GM12878 (cell line): ENCODE measurements around the gene TCF12. TPM values are rescaled to one million over a fixed set of nuclear protein-coding genes. Genes with fewer than 3 reads are reported as not detected.

ENCODE experiments used
- ATAC-seq: fragments of 200-7000 bp; cut with Tn5 transposase; 3 replicates; pipeline ENCODE4 v1.9.1; 2020; ENCODE audit warnings: mild to moderate bottlenecking, moderate library complexity
- BruUV-seq: library from RNA; stranded (reverse); fragments of 400-500 nt; replicated peaks from 2 replicates; lab custom pipeline; 2021; lab: Mats Ljungman, UMichigan
- CTCF ChIA-PET: fragments of 300-600 bp; sonication (Branson Sonifier 250); formaldehyde crosslinking; extraction: SDS; loops from one replicate; lab custom pipeline; 2021; ENCODE audit warnings: inconsistent platforms; lab: Yijun Ruan, JAX
- POLR2A ChIA-PET: fragments of 350-600 bp; formaldehyde crosslinking; extraction: SDS; loops from one replicate; lab custom pipeline; 2021; ENCODE audit warnings: inconsistent platforms; lab: Charles Lee
- RAD21 ChIA-PET: fragments of 300-600 bp; sonication (Branson Sonifier 250); formaldehyde crosslinking; loops from one replicate; lab custom pipeline; 2023; ENCODE audit warnings: antibody characterized with exemption; ENCODE audit not compliant: unreplicated experiment; lab: Charles Lee
- SMC1A ChIA-PET: fragments of 300-600 bp; sonication (Branson Sonifier 250); formaldehyde crosslinking; loops from one replicate; lab custom pipeline; 2023; ENCODE audit not compliant: unreplicated experiment, uncharacterized antibody; lab: Charles Lee
- DNase-seq: peaks from one replicate; pipeline ENCODE4 v3.0.0-alpha.2; 2011; ENCODE audit warnings: low read depth, low spot score
- FAIRE-seq: peaks from 3 replicates; lab custom pipeline; 2011; peaks lifted over from hg19 to GRCh38; lab: Jason Lieb, UNC
- H2AFZ ChIP-seq: 2 replicates; pipeline ENCODE4 v1.6.0; 2011; ENCODE audit warnings: low read depth, low read length, control low read depth; ENCODE audit not compliant: control insufficient read depth
- H3K27ac ChIP-seq: 2 replicates; pipeline ENCODE4 v1.5.1; 2011; ENCODE audit warnings: control low read depth; ENCODE audit not compliant: control insufficient read depth, insufficient read depth
- H3K27me3 ChIP-seq, 2 experiments: replicated peaks in 1 of 2; 2 replicates each; pipeline versions ENCODE4 v1.6.0 to v1.6.1; 2011; ENCODE audit warnings: low read length in 1 of 2; ENCODE audit not compliant: control insufficient read depth in 2 of 2, insufficient read depth in 2 of 2
- H3K36me3 ChIP-seq, 2 experiments: 2 replicates each; pipeline ENCODE4 v1.5.1; 2011; ENCODE audit warnings: low read length in 1 of 2; ENCODE audit not compliant: control insufficient read depth in 2 of 2, insufficient read depth in 2 of 2
- H3K4me1 ChIP-seq: 2 replicates; pipeline ENCODE4 v1.6.1; 2011; ENCODE audit warnings: mild to moderate bottlenecking, low read length, moderate library complexity, mixed read lengths; ENCODE audit not compliant: control insufficient read depth, insufficient read depth
- H3K4me2 ChIP-seq: 2 replicates; pipeline ENCODE4 v1.6.0; 2011; ENCODE audit warnings: control low read depth; ENCODE audit not compliant: control insufficient read depth, insufficient read depth
- H3K4me3 ChIP-seq: fragments of 200-600 bp; sonication (generic); 2 replicates; pipeline ENCODE4 v1.5.1; 2016
- H3K79me2 ChIP-seq: 2 replicates; pipeline ENCODE4 v1.6.0; 2011; ENCODE audit warnings: low read length; ENCODE audit not compliant: control insufficient read depth, insufficient read depth
- H3K9ac ChIP-seq: 2 replicates; pipeline ENCODE4 v1.8.0; 2011; ENCODE audit warnings: low read length, control low read depth, mixed read lengths; ENCODE audit not compliant: control insufficient read depth, insufficient read depth
- H3K9me3 ChIP-seq: replicated peaks from 3 replicates; pipeline ENCODE4 v1.5.1; 2011; ENCODE audit warnings: mild to moderate bottlenecking, low read length; ENCODE audit not compliant: control insufficient read depth, insufficient read depth
- H4K20me1 ChIP-seq: 2 replicates; pipeline ENCODE4 v1.6.0; 2011; ENCODE audit not compliant: control insufficient read depth, insufficient read depth
- NRF1 ChIP-seq: conservative IDR thresholded peaks from 2 replicates; pipeline ENCODE4 v1.6.1; 2011; ENCODE audit warnings: mild to moderate bottlenecking, low read depth, low read length, improper control_type of control experiment
- PAX5 ChIP-seq: IDR thresholded peaks from 2 replicates; pipeline ENCODE4 v1.6.1; 2011; ENCODE audit warnings: low read depth, low read length, borderline replicate concordance
- RAD51 ChIP-seq: fragments of 450-650 bp; IDR thresholded peaks from 2 replicates; pipeline ENCODE4 v1.6.1; 2016; ENCODE audit warnings: moderate library complexity, mild to moderate bottlenecking, inconsistent platforms
- STAT1 ChIP-seq: fragments of 450-650 bp; conservative IDR thresholded peaks from 2 replicates; pipeline ENCODE4 v1.6.1; 2014; ENCODE audit warnings: antibody characterized with exemption, mild to moderate bottlenecking
- ZBTB33 ChIP-seq: fragments of 450-650 bp; IDR thresholded peaks from 2 replicates; pipeline ENCODE4 v1.6.1; 2017; ENCODE audit warnings: mild to moderate bottlenecking
- ZZZ3 ChIP-seq: IDR thresholded peaks from 2 replicates; pipeline ENCODE4 v1.6.1; 2011; ENCODE audit warnings: low read depth; ENCODE audit not compliant: control insufficient read depth, insufficient read length
- WGBS: methylation state at CpG from one replicate; pipeline ENCODE4 v1.1.6; 2016; ENCODE audit warnings: low lambda C conversion rate; ENCODE audit not compliant: insufficient replicate concordance, insufficient coverage; ENCODE audit errors: missing lambda C conversion rate; 5-methylcytosine and 5-hydroxymethylcytosine counted together
- in situ Hi-C: fragments of 300-500 bp; cut with MboI; formaldehyde crosslinking; loops from 9 replicates; pipeline ENCODE4 v1.14.3; 2018; ENCODE audit warnings: mixed read lengths
- intact Hi-C: fragments of 100-400 bp; cut with micrococcal nuclease; formaldehyde crosslinking; loops from one replicate; pipeline ENCODE4 v1.14.2; 2022; ENCODE audit not compliant: unreplicated experiment
- polyA plus RNA-seq, 11 experiments: library from polyadenylated mRNA; depleted of rRNA in 4 of 11; unstranded in 6 of 11; stranded (reverse) in 5 of 11; fragments of >200 nt; fragmentation: Nextera tagmentation in 4 of 11; fragmentation: Illumina TruSeq in 1 of 11; extraction: Ambion mirVana in 4 of 11; extraction: Trizol in 1 of 11; gene quantifications; 1 replicate in 1 of 11; 2 replicates in 10 of 11; pipeline versions ENCODE4 v1.2.1 to v1.2.3, GENCODE V29; 2011 to 2016; ENCODE audit warnings: inconsistent platforms in 2 of 11, missing spikeins in 2 of 11, low read depth in 1 of 11
- total RNA-seq, 4 experiments: library from RNA; depleted of rRNA in 3 of 4; stranded (reverse); fragments of >200 nt in 3 of 4; fragmentation: Illumina TruSeq in 1 of 4; extraction: Trizol in 1 of 4; gene quantifications; 2 replicates each; pipeline versions ENCODE4 v1.2.1 to v1.2.3, GENCODE V29; 2013 to 2021

The TCF12 gene
- total and polyA plus RNA-seq, 10 of the 15 experiments (the other 5 are each of a cell fraction or from before 2014, with no cell fraction given): 8.2 to 70.9 (median 49.5) TPM

- TF ChIP-seq RAD51: no peak
- TF ChIP-seq, all 136 proteins: peak for 0
Observed at GRCh38 chr15:57205027-57205855, 286.8 kb downstream of the TCF12 start (continued).

GRCh38 chr15:57205996-57206395, 287.6 kb downstream of the TCF12 start:
- no peaks in the 10 kb centered on the region for H3K79me2 ChIP-seq
- no peak overlapping the region for H3K4me3 ChIP-seq
- intact Hi-C loops (no loop called here), in situ Hi-C loops (no loop called here)
- DNase-seq (no peak), FAIRE-seq (no peak), ATAC-seq (no peak)
- H3K4me2 ChIP-seq: no peak overlapping the region
- RAD21 ChIA-PET: interaction anchor here (1.5 kb wide), 1 partner anchor 101 kb away, joined by 4 read pairs; no protein-coding TSS in a partner anchor
- no peaks in the 10 kb centered on the region for H3K27me3 ChIP-seq
- no peak overlapping the region for H3K9ac ChIP-seq
- BruUV-seq: no TSS peak
- SMC1A ChIA-PET: interaction anchor here (1.6 to 3.6 kb wide), 2 partner anchors 13 to 57 kb away, joined by 3 to 11 read pairs; no protein-coding TSS in a partner anchor
- H3K27ac ChIP-seq: no peak overlapping the region
- 67% methylated on average over 3 of the region's 3 CpGs for WGBS
- H3K4me1 ChIP-seq: no peaks in the 10 kb centered on the region
- POLR2A ChIA-PET: interaction anchor here (0.9 kb wide), 1 partner anchor 10 kb away, joined by 3 read pairs; no protein-coding TSS in a partner anchor
- TF ChIP-seq ZBTB33 (no peak), STAT1 (no peak), ZZZ3 (no peak), PAX5 (no peak), NRF1 (no peak)
- H2AFZ ChIP-seq: no peak overlapping the region
- no peaks in the 10 kb centered on the region for H3K9me3 ChIP-seq
- no peaks in the 10 kb centered on the region; a peak in 2 of 4 replicates for H3K36me3 ChIP-seq
- CTCF ChIA-PET: interaction anchor here (1.2 kb wide), 1 partner anchor 101 kb away, joined by 3 read pairs; no protein-coding TSS in a partner anchor
- no peaks in the 10 kb centered on the region for H4K20me1 ChIP-seq
